GM10248 (cell line): ENCODE measurements around the gene ESR2.

ENCODE experiments used
- CTCF ChIA-PET: fragments of 300-600 bp; sonication (Branson Sonifier 250); formaldehyde crosslinking; extraction: SDS; loops from one replicate; lab custom pipeline; 2021; ENCODE audit warnings: antibody characterized with exemption; lab: Yijun Ruan, JAX
- POLR2A ChIA-PET: fragments of 350-650 bp; sonication (Branson Sonifier 250); formaldehyde crosslinking; extraction: SDS; loops from one replicate; lab custom pipeline; 2020; ENCODE audit warnings: antibody characterized with exemption; lab: Yijun Ruan, JAX
- DNase-seq: peaks from one replicate; pipeline ENCODE4 v3.0.0; 2012; ENCODE audit errors: extremely low spot score
- TF ChIP-seq, protein P1 (sequence below): IDR thresholded peaks from 2 replicates; pipeline ENCODE4 v1.5.1; 2012; ENCODE audit warnings: mild to moderate bottlenecking, low read depth; ENCODE audit errors: extremely low read depth, missing control alignments, control extremely low read depth

Gene ESR2

DNA sequence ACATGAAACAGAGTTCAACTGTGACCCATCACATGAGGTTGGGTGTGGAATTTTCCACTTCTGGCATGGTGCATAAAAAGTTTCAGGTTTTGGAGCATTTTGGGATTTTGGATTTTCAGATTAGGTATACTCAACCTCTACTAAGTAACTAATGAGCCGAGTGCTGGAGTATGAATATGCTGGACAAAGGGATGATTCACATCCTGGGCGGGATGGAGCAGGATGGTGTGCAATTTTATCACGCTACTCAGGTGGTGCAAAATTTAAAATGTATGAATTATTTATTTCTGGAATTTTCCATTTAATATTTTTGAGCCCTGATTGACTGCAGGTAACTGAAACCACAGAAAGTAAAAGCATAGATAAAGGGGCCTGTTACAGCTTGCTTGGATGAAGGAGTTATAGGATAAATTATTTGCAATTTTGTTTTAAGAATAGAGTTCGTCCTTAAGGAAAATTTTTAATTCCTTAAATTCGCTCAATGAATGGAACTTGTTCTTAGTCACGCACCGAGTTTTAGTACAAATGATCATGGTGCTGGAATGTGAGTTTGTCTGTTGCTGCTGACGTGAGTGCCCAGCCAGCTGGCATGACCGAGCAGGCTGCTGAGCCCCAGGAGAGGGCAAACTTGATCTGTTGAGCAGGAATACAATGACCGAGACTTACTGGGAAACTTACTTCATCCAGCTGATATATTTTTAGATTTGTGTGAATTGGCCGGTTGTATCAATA lies 176.3 kb downstream of the ESR2 start:
- ChIA-PET POLR2A (no interaction called here), CTCF (interaction anchor here (0.9 kb wide), 1 partner anchor 45 kb away, joined by 3 read pairs; no protein-coding TSS in a partner anchor)
- TF ChIP-seq, protein P1, sequence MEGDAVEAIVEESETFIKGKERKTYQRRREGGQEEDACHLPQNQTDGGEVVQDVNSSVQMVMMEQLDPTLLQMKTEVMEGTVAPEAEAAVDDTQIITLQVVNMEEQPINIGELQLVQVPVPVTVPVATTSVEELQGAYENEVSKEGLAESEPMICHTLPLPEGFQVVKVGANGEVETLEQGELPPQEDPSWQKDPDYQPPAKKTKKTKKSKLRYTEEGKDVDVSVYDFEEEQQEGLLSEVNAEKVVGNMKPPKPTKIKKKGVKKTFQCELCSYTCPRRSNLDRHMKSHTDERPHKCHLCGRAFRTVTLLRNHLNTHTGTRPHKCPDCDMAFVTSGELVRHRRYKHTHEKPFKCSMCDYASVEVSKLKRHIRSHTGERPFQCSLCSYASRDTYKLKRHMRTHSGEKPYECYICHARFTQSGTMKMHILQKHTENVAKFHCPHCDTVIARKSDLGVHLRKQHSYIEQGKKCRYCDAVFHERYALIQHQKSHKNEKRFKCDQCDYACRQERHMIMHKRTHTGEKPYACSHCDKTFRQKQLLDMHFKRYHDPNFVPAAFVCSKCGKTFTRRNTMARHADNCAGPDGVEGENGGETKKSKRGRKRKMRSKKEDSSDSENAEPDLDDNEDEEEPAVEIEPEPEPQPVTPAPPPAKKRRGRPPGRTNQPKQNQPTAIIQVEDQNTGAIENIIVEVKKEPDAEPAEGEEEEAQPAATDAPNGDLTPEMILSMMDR, result no peak

DNA sequence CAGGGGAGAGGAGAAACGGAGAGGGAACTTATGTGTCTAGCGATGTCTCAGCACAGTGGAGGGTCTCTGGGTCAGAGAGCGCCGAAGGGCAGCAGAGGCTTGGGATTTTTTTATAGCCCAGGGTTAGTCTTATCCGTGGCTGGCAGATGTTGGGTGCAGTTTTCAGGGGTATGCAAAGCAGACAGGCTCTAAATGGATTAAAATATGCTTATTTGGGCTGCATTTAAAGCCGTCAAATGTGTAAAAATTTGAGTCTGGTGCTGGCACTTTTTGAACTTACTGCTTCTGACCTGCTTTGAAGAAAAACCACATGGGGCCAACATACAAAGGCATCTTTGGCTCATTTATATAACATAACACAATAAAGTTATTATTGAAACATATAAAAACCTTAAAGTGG lies 178.8 kb downstream of the ESR2 start:
- TF ChIP-seq, protein P1, result no peak
- no peak for DNase-seq
- CTCF ChIA-PET, result interaction anchor here (1.7 kb wide), 1 partner anchor 32 kb away, joined by 4 read pairs; no protein-coding TSS in a partner anchor
- POLR2A ChIA-PET, result no interaction called here

More for the DNA sequence above, 176.3 kb downstream of the ESR2 start:
- no peak for DNase-seq

DNA sequence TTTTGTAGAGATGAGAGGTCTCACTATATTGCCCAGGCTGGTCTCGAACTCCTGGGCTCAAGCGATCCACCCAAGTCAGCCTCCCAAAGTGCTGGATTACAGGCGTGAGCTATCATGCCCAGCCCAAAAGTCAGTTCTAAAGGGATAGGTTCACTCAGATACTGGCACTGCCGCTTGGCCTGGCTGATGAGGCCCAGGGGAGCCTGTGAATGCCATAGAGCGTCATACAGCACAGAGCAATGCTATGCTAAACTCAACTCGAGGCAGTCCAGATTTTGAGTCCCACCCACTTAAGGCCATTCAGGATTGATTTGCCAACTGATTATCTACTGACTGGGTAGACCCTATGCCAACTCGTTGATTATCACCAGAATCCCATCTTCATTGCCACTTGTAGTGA lies 179.4 kb downstream of the ESR2 start:
- TF ChIP-seq, protein P1, result no peak
- ChIA-PET POLR2A (no interaction called here), CTCF (interaction anchor here (1.7 kb wide), 1 partner anchor 32 kb away, joined by 4 read pairs; no protein-coding TSS in a partner anchor)
- no peak for DNase-seq

DNA sequence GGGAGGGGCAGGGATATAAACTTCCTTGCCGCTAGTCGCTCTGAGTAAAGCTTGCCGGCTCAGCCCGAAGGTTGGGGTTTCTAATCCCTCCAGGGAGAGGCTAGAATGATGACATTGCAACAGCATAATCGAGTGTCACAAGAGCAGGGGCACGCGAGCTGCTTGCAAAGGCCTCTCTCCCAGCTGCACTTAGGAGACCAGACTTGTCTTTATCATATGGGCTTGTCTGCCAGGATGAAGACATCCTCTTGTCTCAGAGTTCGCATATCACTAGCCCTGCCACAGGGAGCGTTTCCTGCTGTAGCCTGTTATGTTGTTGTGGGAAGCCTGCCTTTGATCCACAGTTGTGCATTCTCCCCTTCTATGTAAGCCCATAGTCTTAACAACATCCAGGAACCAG lies 180.0 kb downstream of the ESR2 start:
- DNase-seq, result no peak
- CTCF ChIA-PET, result interaction anchor here (1.7 kb wide), 1 partner anchor 31 kb away, joined by 4 read pairs; no protein-coding TSS in a partner anchor
- POLR2A ChIA-PET, result interaction anchor here (0.6 kb wide), 1 partner anchor 13 kb away, joined by 3 read pairs; no protein-coding TSS in a partner anchor
- TF ChIP-seq, protein P1, result no peak

DNA sequence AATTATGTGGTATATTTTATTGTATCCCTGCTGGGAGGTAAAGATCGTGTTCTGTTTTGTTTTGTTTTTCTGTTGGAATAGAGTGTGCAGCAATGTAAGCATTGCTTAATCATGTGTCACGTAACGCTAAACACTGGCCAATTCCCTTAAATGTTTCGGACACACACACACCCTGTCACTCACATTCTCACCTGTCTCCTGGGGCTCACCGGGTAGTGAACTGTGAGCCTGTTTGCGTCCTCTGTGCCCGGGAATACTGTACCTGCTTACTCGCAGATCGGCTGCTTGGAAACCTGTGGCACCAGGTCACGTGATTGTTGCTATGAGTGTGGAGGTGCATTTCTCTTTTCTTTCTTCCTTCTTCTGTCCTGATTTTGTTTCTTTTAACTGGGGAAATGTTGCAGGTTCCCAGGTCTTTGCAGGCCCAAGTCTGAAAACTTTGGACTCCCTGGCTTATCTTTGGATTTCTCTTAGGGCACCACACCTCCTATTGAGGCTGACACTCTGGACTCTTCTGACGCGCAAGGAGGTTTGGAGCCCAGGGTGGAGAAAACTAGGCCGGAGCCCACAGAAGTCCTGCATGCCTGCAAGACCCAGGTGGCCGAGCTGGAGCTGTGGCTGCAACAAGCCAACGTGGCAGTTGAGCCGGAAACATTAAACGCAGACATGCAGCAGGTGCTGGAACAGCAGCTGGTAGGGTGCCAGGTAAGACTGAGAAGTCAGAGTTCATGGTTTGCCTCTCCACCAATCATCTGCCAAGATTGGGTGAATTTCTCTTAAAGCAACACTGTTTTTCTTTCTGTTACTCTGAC lies 181.1 kb downstream of the ESR2 start:
- TF ChIP-seq, protein P1, result no peak

DNA sequence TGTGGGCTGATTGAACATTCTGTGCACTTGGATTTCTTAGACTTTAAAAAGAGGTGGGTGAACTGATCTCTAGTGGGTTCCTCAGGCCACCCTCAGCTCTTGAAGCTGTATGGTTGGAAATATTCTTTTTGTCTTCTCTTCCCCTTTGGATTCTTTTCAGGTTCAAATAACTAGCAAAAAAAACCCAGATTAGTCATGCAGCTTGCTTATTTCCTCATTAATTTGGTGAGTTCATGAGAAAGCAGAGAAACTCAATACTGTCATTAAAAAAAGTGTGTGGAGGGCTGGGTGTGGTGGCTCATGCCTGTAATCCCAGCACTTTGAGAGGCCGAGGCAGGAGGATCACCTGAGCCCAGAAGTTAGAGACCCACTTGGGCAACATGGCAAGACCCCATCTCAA lies 183.4 kb downstream of the ESR2 start:
- no peak for DNase-seq
- ChIA-PET POLR2A (no interaction called here), CTCF (interaction anchor here (1.3 to 1.7 kb wide), 3 partner anchors 9 to 21 kb away, joined by 3 to 5 read pairs (median 3); no protein-coding TSS in a partner anchor)
- TF ChIP-seq, protein P1, result no peak

More for the DNA sequence above, 181.1 kb downstream of the ESR2 start:
- DNase-seq, result no peak
- POLR2A ChIA-PET, result no interaction called here
- CTCF ChIA-PET, result no interaction called here
